Common myeloid progenitor, CD34-positive (primary cell): Measurements from ENCODE around the gene AANAT.
A peak's percentile ranks its signal among the peaks of the same experiment; 100 is the strongest.

ENCODE experiments used
- CTCF ChIA-PET: fragments of 350-600 bp; sonication (Branson Sonifier 250); formaldehyde crosslinking; loops from one replicate; lab custom pipeline; 2021; ENCODE audit warnings: antibody characterized with exemption; lab: Charles Lee
- POLR2A ChIA-PET: fragments of 350-600 bp; sonication (Branson Sonifier 250); formaldehyde crosslinking; loops from one replicate; lab custom pipeline; 2021; ENCODE audit warnings: antibody characterized with exemption; lab: Charles Lee
- DNase-seq, 3 donors: peaks; one replicate each; pipeline versions ENCODE4 v3.0.0 to v3.0.0-alpha.2; 2013
- H3K27ac ChIP-seq, 2 experiments: 1 replicate in 1 of 2; 2 replicates in 1 of 2; pipeline ENCODE4 v1.7.0; 2013; ENCODE audit warnings: inconsistent platforms in 2 of 2, low read length in 2 of 2, mild to moderate bottlenecking in 2 of 2, low read depth in 1 of 2, moderate library complexity in 1 of 2; ENCODE audit not compliant: severe bottlenecking in 2 of 2, insufficient read depth in 1 of 2, poor library complexity in 1 of 2
- H3K27me3 ChIP-seq, 5 experiments: replicated peaks in 2 of 5; 1 replicate in 3 of 5; 2 replicates in 2 of 5; pipeline versions ENCODE4 v1.6.1 to v1.7.0; 2013; ENCODE audit warnings: low read length in 4 of 5, mild to moderate bottlenecking in 2 of 5, moderate library complexity in 2 of 5, inconsistent platforms in 1 of 5; ENCODE audit not compliant: insufficient read depth in 5 of 5, control insufficient read depth in 4 of 5
- H3K36me3 ChIP-seq, 4 experiments: 1 replicate in 2 of 4; 2 replicates in 2 of 4; pipeline versions ENCODE4 v1.6.1 to v1.7.0; 2013; ENCODE audit warnings: low read length in 3 of 4, control low read depth in 1 of 4, mild to moderate bottlenecking in 1 of 4; ENCODE audit not compliant: control insufficient read depth in 4 of 4, insufficient read depth in 4 of 4
- H3K4me1 ChIP-seq, 4 experiments: 1 replicate in 3 of 4; 2 replicates in 1 of 4; pipeline versions ENCODE4 v1.6.1 to v1.7.1; 2013; ENCODE audit warnings: low read length in 3 of 4, mild to moderate bottlenecking in 3 of 4, control low read depth in 1 of 4, inconsistent platforms in 1 of 4, moderate library complexity in 1 of 4; ENCODE audit not compliant: control insufficient read depth in 4 of 4, insufficient read depth in 4 of 4; ENCODE audit errors: control extremely low read depth in 1 of 4
- H3K4me3 ChIP-seq, 7 experiments: 1 replicate in 4 of 7; 2 replicates in 3 of 7; pipeline versions ENCODE4 v1.5.1 to v1.7.0; 2013; ENCODE audit warnings: mild to moderate bottlenecking in 7 of 7, low read length in 6 of 7, moderate library complexity in 6 of 7, inconsistent platforms in 2 of 7, low read depth in 2 of 7, control low read depth in 1 of 7; ENCODE audit not compliant: insufficient read depth in 4 of 7, control insufficient read depth in 1 of 7; ENCODE audit errors: extremely low read depth in 1 of 7
- H3K9me3 ChIP-seq, 5 experiments: 1 replicate in 4 of 5; 2 replicates in 1 of 5; pipeline versions ENCODE4 v1.6.1 to v1.7.1; 2013; ENCODE audit warnings: low read length in 4 of 5, mild to moderate bottlenecking in 2 of 5, inconsistent platforms in 1 of 5, low read depth in 1 of 5, moderate library complexity in 1 of 5; ENCODE audit not compliant: control insufficient read depth in 4 of 5, insufficient read depth in 2 of 5; ENCODE audit errors: control extremely low read depth in 1 of 5
- WGBS: methylation state at CpG from one replicate; pipeline ENCODE4 v1.1.5; 2013; ENCODE audit not compliant: insufficient coverage; 5-methylcytosine and 5-hydroxymethylcytosine counted together

AANAT gene

DNA sequence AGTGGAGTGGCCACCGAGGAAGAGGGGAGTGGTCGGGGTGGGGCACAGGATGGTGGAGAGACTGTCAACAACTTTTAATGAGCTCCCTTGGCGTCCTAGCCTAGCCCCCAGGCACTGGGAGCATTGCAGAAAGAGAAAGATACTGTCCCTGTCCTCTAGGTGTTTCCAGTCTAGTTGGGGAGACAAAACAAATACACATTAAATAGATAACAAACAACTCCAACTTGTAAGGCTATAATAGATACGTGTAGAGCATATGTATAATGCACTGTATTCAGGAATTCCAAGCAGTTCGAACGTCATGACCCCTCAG, 14.0 kb upstream of the AANAT start:
- Histone ChIP-seq H3K4me3 (peak overlapping the region in 3 of 7 experiments; percentile 23 to 91 (median 90)), H3K4me1 (peaks cover 0 to 18% (median 14%) of the 10 kb centered on the region in 4 experiments), H3K27ac (no peak overlapping the region), H3K36me3 (no peaks in the 10 kb centered on the region), H3K27me3 (no peaks in the 10 kb centered on the region), H3K9me3 (no peaks in the 10 kb centered on the region)
- ChIA-PET CTCF (interaction anchor here (0.8 to 35.3 kb wide), 11 partner anchors 14 to 88 kb away, joined by 3 to 787 read pairs (median 3); partner anchors contain the start of genes AANAT and RHBDF2), POLR2A (interaction anchor here (1.0 kb wide), 1 partner anchor 11 kb away, joined by 4 read pairs; no protein-coding TSS in a partner anchor)
- no peak for DNase-seq
- WGBS: 56% methylated on average over 5 of the region's 6 CpGs

DNA sequence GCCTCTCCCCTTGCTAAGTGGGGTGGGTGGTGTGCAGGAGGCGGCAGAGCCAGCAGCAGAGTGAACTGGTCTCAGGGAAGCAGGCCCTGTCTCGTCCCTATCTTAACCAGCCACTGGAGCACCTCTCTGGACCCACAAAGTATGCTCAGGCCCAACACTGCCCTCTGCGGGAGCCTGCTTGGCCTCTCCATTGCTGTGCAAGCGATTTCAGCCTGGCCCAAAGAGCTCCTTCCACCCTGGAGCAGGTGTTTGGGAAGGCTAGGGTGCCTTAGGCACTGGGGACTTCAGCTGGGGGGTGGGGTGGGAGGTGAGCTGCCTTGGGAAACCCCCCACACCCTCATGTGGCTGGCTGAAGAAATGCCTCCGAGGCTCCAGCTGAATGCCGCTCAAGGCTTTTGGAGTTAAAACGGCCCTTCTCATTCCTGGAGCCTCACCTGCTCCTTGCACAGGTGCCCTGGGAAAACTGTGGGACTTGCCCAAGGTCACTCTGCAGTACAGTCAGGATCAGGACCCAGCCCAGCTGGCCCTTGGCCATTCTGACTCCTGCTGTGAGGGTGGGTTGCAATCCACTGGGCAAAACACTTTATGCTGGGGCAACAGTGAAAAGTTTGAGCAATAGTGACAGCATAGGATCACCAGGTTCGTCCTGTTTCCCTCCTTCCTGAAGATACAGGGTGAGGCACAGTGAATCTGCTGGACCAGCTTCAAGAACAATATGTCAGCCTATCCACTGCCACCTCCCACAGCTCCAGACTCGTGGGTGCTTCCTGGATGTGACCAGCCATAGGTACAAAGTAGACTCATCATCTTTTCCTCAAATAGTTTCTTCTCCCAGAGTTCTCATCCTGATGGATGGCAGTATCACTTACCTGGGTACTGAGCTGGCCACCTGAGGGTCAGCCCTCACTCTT, 8.6 kb upstream of the AANAT start:
- DNase-seq: peak; percentile 46 to 66 (median 62)
- no peaks in the 10 kb centered on the region for H3K9me3 ChIP-seq
- H3K4me1 ChIP-seq: no peaks in the 10 kb centered on the region
- H3K27me3 ChIP-seq: no peaks in the 10 kb centered on the region
- ChIA-PET CTCF (interaction anchor here (0.7 to 35.3 kb wide), 24 partner anchors 8 to 139 kb away, joined by 3 to 787 read pairs (median 4); partner anchors contain the start of genes AANAT and RHBDF2), POLR2A (no interaction called here)
- H3K4me3 ChIP-seq: no peak overlapping the region
- 76% methylated on average over 7 of the region's 9 CpGs for WGBS
- no peaks in the 10 kb centered on the region for H3K36me3 ChIP-seq
- no peak overlapping the region for H3K27ac ChIP-seq

DNA sequence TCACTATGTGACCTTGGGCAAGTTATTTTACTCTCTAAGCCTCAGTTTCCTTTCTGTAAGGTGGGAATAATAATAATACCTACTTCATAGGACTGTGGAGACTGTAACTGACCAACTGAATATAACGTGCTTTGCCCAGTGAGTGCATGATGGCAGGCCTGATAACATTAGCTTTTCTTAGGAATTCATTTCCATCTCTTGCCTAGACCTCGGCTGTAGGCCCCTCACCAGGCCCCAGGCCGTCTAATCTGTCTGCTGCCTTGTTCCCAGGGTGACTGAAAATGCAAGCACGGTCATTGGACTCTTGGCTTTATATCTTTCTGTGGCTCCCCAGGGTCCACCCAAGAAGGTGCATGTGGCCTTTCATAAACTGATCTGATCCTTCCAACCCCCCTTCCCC, 7.7 kb upstream of the AANAT start:
- H3K4me3 ChIP-seq: no peak overlapping the region
- ChIA-PET POLR2A (no interaction called here), CTCF (interaction anchor here (0.9 to 35.3 kb wide), 14 partner anchors 8 to 90 kb away, joined by 3 to 787 read pairs (median 9); partner anchors contain the start of genes AANAT and RHBDF2)
- no peak overlapping the region for H3K27ac ChIP-seq
- 97% methylated on average over 4 of the region's 4 CpGs for WGBS
- no peaks in the 10 kb centered on the region for H3K9me3 ChIP-seq
- no peaks in the 10 kb centered on the region for H3K4me1 ChIP-seq
- no peaks in the 10 kb centered on the region for H3K36me3 ChIP-seq
- H3K27me3 ChIP-seq: no peaks in the 10 kb centered on the region
- no peak for DNase-seq

DNA sequence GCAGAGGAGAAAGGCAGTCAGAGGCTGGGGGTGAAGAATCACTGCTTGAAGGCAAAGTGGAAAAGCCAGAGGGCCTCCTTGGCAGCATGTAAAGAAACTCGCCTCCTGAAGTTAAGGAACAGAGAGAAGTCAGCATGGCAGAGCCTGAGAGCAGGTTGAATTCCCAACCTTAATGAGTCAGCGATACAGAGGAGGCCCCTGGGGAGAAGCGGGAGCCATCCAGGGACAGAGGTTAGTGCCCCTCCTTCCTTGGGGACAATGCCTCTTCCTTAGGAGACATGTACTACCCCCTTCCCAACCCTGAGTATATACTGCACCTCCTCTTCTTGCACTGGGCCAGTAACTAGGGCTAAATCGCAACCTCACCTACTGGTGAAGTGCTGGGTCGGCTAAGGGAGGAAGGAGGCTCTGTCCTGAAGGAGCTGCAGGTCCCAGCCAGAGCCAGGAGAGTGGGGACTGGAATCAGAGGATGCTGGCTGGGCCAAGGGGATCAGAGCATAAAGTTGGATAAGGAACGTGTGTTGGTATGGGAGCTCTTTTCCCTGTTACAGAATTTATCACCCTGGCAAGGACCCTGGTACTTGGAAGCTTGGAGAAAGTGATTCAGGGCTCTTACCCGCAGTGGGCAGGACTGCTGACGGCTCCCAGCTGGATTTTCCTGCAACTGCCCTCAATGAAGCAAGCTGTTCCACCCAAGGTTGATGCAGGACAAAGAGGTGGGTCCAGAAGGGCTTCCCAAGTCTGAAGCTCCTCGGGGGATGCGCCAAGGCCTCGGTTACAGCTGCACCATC, 5.4 kb upstream of the AANAT start:
- ChIA-PET POLR2A (interaction anchor here (0.6 kb wide), 2 partner anchors 113 to 138 kb away, joined by 4 read pairs; no protein-coding TSS in a partner anchor), CTCF (interaction anchor here (0.8 to 35.3 kb wide), 5 partner anchors 13 to 54 kb away, joined by 3 to 787 read pairs (median 4); partner anchors contain the start of gene RHBDF2)
- no peaks in the 10 kb centered on the region for H3K27me3 ChIP-seq
- 98% methylated on average over 8 of the region's 11 CpGs for WGBS
- H3K4me3 ChIP-seq: no peak overlapping the region
- no peaks in the 10 kb centered on the region for H3K36me3 ChIP-seq
- DNase-seq: no peak
- no peak overlapping the region for H3K27ac ChIP-seq
- H3K9me3 ChIP-seq: no peaks in the 10 kb centered on the region
- H3K4me1 ChIP-seq: peaks cover 0 to 4% (median 1%) of the 10 kb centered on the region in 4 experiments

DNA sequence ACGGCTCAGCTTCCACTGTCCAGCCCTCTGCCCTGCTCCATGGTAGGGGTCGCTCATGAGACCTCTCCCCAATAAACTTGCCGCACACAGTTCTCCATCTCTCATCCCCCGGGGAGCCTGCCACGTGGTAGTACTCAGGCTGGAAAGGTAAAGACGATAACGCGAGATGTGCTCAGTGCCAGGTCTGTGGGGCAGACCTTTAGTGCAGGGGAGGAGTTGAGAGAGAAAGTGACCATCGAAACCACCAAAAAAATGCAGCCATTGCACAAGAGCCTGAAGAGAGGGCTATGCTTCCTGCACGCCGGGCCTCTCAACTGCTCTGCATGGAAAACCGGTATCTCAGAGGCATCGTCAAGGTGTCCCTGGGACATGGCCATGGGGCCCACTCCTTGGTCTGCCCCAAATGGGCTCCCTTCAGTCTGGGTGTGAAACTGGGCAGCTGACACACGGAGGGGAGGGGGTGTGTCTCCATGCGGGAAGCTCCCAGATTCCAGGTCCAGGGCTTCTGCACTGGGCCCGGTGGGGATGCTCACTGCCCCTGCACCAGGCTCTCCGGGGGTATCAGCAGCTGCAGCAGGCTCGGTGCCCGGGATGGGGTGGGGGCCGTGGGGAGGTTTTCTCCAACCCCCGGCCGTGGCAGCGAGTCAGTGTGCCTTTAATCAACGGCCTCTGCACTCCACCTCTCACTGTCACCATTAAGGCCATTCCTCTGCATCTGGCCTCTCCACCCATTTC, 4.7 kb upstream of the AANAT start:
- DNase-seq: no peak
- no peaks in the 10 kb centered on the region for H3K9me3 ChIP-seq
- no peaks in the 10 kb centered on the region for H3K36me3 ChIP-seq
- WGBS: 96% methylated on average over 17 of the region's 24 CpGs
- CTCF ChIA-PET: interaction anchor here (0.8 to 35.3 kb wide), 7 partner anchors 12 to 161 kb away, joined by 3 to 787 read pairs (median 4); partner anchors contain the start of gene RHBDF2
- H3K4me1 ChIP-seq: peaks cover 0 to 4% (median 1%) of the 10 kb centered on the region in 4 experiments
- H3K27ac ChIP-seq: no peak overlapping the region
- no peak overlapping the region for H3K4me3 ChIP-seq
- POLR2A ChIA-PET: interaction anchor here (0.6 kb wide), 2 partner anchors 114 to 139 kb away, joined by 4 read pairs; no protein-coding TSS in a partner anchor
- H3K27me3 ChIP-seq: no peaks in the 10 kb centered on the region

DNA sequence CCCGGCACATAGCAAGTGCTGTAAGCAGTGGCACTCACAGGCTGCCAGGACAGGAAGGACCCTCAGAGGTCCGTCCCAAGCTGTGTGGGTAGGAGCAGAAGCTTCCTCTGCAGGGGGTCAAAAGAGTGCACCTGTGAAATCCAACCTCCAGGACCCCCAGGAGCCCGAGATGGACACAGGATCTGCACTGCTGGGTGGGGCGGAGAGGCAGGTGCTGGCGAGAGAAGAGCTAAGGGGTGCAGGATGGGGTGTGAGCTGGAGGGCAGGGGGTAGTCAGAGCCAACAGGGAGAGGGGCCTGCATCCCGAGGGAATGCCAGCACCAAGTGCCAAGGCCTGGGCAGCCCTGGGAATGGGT, 650 bp upstream of the AANAT start:
- Histone ChIP-seq H3K36me3 (peaks cover 0 to 9% (median 3%) of the 10 kb centered on the region in 4 experiments), H3K9me3 (no peaks in the 10 kb centered on the region), H3K4me3 (no peak overlapping the region), H3K27ac (no peak overlapping the region), H3K4me1 (peaks cover 0 to 4% (median 1%) of the 10 kb centered on the region in 4 experiments), H3K27me3 (no peaks in the 10 kb centered on the region)
- POLR2A ChIA-PET: no interaction called here
- no peak for DNase-seq
- 92% methylated on average over 4 of the region's 6 CpGs for WGBS
- CTCF ChIA-PET: interaction anchor here (0.9 to 35.3 kb wide), 17 partner anchors 9 to 132 kb away, joined by 3 to 787 read pairs (median 4); partner anchors contain the start of genes RHBDF2 and UBE2O
